ENCODE data around the gene PRKAG3.
A peak's percentile ranks its signal among the peaks of the same experiment; 100 is the strongest.

The PRKAG3 gene

DNA sequence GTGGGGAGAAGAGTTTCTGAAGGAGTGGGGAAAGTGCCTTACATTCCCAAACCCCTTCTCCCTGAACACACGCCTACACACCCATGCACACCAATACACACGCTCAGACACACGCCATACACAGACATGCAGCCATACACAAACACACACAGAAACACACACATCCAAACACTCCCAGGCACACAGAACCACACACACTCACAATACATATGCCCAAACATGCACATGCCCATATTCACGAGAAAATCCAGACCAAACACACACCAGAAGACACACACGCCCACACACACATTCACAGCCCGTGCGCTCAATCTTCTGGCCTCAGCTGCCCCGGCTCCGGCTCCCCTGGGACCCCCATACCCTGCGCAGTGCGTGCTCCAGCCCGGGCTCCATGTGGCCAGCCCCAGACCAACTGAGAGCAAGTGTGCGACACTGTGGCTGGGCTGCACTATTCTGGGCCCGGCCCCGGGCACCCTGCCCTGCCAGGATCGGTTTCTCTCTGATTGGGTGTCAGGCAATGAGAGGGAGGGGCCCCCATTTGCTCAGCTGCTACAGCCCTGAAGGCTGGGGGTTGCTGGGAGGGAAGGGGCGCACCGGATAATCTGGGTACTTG lies at the start of gene PRKAG3:
Gene PRKAG3 (minus strand): TSS at position 426 of the 613 bp plus-strand sequence.
- Histone ChIP-seq H3K27ac (ENCODE audit: low read depth, low read length) (no peak within 1 kb of the TSS), H3K36me3 (ENCODE audit: control insufficient read depth in 5 of 5, insufficient read depth in 5 of 5, low read length in 5 of 5) (no peaks in the 10 kb centered on the region), H3K9me3 (ENCODE audit: control insufficient read depth in 5 of 5, low read length in 5 of 5) (no peaks in the 10 kb centered on the region), H3K27me3 (ENCODE audit: control insufficient read depth in 5 of 5, insufficient read depth in 4 of 5, low read length in 5 of 5) (peaks cover 5 to 26% (median 9%) of the 10 kb centered on the region in 5 donors), H3K4me3 (ENCODE audit: low read depth in 1 of 5, low read length in 5 of 5) (no peak within 1 kb of the TSS), H3K4me1 (ENCODE audit: control insufficient read depth in 5 of 5, insufficient read depth in 5 of 5, low read length in 5 of 5) (peaks cover 2 to 25% (median 10%) of the 10 kb centered on the region in 5 donors), H3K9ac (ENCODE audit: low read length in 5 of 5) (no peak within 1 kb of the TSS)

DNA sequence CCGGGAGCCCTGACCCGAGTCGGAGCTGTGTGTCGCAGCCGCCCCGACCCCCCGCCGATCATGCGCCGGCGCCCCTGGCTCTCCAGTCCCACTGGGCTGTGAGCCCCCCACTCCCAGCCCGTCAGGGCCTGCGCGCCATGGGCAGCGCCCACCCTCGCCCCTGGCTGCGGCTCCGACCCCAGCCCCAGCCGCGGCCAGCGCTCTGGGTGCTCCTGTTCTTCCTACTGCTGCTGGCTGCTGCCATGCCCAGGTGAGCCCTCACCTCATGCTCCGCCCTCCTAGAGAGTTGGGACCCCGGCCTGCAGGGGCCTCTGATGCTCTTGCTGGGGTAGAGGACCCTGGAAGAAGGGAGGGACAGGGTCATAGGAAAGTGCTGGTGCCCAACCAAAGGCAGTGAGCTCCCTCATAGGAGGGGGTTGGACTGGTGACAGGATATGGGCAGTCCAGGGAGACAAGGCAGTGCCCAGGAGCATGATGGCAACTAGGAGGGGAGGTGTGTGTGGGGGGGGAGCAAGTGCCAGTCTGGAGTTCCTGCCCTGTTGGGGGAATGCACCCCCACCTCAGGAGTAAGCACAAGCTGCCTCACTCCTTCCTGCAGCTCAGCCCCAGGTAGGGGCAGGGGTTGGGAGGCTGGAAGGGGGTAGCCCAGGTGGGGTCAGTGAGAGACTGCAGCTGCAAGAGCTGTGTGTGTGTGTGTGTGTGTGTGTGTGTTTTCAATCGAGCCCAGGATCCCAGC lies 49.4 kb upstream of the PRKAG3 start:
- peaks cover 0 to 25% (median 19%) of the 10 kb centered on the region in 5 donors for H3K4me1 ChIP-seq (ENCODE audit: control insufficient read depth in 5 of 5, insufficient read depth in 5 of 5, low read length in 5 of 5)
- no peak overlapping the region for H3K4me3 ChIP-seq (ENCODE audit: low read depth in 1 of 5, low read length in 5 of 5)
- H3K27me3 ChIP-seq (ENCODE audit: control insufficient read depth in 5 of 5, insufficient read depth in 4 of 5, low read length in 5 of 5) = peaks cover 29 to 87% (median 70%) of the 10 kb centered on the region in 5 donors
- no peak overlapping the region for H3K9ac ChIP-seq (ENCODE audit: low read length in 5 of 5)
- no peak overlapping the region for H3K27ac ChIP-seq (ENCODE audit: low read depth, low read length)
- H3K36me3 ChIP-seq (ENCODE audit: control insufficient read depth in 5 of 5, insufficient read depth in 5 of 5, low read length in 5 of 5) = no peaks in the 10 kb centered on the region
- no peaks in the 10 kb centered on the region for H3K9me3 ChIP-seq (ENCODE audit: control insufficient read depth in 5 of 5, low read length in 5 of 5)

DNA sequence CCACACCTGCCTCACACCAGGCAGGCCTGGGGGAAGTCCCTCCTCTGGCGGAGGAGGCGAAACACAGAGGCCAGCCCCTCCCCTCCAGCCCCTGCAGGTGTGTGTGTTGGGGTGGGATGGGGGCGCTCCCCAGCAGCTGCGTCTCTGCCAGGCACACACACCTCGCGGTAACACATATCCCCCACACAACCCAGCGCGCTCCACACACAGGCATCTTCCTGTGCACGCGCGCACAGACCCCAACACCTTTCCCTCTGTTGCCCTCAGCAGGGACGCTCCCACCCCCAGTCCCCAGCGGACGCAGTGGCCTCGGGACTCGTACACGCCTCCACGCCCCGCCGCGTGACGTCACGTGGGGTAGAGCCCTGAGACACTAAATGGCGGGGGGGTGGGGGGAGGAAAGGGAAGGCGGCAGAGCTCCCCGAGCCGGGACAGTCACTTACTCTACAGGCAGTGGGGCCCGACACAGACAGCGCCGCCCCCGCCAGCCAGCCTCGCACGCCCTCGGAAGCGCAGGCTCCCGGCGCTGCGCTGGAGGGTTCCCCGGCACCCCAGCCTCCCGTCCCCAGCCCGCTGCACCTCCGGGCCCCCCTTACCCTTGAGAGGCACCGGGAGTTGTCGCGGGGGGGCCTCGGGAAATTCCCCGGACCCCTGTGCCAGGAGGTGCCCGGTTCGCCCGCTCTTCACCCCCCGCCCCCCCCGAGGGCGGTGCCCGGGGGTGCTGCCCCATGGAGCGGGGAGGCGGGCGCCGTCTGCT lies 48.7 kb upstream of the PRKAG3 start, which contains the start of gene WNT10A:
Gene WNT10A (plus strand): TSS at position 751 of the 757 bp plus-strand sequence. CDS start 144 bp downstream, outside the sequence.
- H3K4me3 ChIP-seq (ENCODE audit: low read depth in 1 of 5, low read length in 5 of 5) = peak within 1 kb of the TSS in 2 of 5 donors; percentile 40 to 47
- H3K27ac ChIP-seq (ENCODE audit: low read depth, low read length) = no peak within 1 kb of the TSS
- H3K4me1 ChIP-seq (ENCODE audit: control insufficient read depth in 5 of 5, insufficient read depth in 5 of 5, low read length in 5 of 5) = peaks cover 0 to 25% (median 19%) of the 10 kb centered on the region in 5 donors
- H3K36me3 ChIP-seq (ENCODE audit: control insufficient read depth in 5 of 5, insufficient read depth in 5 of 5, low read length in 5 of 5) = no peaks in the 10 kb centered on the region
- H3K27me3 ChIP-seq (ENCODE audit: control insufficient read depth in 5 of 5, insufficient read depth in 4 of 5, low read length in 5 of 5) = peaks cover 29 to 87% (median 77%) of the 10 kb centered on the region in 5 donors
- H3K9ac ChIP-seq (ENCODE audit: low read length in 5 of 5) = no peak within 1 kb of the TSS
- no peaks in the 10 kb centered on the region for H3K9me3 ChIP-seq (ENCODE audit: control insufficient read depth in 5 of 5, low read length in 5 of 5)

DNA sequence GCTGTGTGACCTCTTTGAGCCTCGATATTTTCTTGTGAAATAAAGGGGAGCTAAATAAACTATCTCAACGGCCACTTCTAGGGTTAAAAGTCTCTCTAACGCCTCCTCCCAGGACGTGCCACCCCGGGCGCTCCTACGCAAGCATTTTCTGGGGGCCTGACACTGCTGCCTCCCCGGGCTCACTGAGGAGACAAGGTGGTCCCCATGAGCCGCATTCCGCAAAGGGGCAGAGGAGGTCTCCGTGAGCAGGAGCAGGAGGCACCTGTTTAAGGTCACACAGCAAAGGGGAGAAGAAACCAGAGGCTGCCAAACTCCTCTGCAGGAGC lies 48.1 kb upstream of the PRKAG3 start:
- no peak overlapping the region for H3K9ac ChIP-seq (ENCODE audit: low read length in 5 of 5)

DNA sequence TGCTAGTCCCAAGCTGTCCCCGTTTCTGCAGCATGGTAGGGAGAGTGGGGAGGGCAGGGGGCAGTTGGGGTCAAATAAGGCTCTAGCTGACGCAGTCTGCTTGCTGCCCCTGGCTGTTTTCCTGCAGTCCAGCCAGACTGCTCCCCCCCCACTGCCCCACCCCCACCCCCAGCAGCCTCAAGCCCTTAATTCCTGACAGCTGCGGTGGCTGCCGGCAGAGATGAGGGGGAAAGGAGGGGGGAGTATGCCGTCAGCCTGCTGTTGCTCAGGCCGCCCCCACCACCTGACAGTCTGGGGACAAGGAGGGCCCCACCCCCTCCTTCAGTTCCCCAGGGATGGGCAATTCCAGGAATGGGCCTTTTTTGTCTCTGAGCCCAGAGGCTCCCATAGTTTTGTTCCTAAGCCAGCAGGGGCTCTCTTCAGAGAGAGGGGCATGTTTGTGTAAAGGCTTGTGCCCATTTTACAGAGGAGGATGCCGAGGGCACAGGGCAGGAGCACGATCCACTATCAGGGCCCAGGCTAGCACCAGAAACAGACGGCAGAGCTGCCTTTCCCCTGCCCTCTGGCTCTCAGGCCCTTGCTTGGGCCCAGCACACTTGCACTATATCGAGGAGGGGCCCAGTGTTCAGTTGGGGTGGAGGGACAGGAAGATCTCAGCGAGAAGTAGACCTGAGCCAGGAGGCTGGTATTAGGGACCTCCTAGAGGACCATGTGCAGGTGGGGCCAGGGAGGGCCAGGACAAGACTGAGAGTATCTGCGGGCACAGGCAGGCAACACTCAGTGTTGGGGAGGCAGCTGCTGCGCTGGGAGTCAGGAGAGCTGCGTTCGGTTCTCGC lies 47.5 kb upstream of the PRKAG3 start:
- Histone ChIP-seq H3K9me3 (ENCODE audit: control insufficient read depth in 5 of 5, low read length in 5 of 5) (no peaks in the 10 kb centered on the region), H3K9ac (ENCODE audit: low read length in 5 of 5) (no peak overlapping the region), H3K27ac (ENCODE audit: low read depth, low read length) (no peak overlapping the region), H3K27me3 (ENCODE audit: control insufficient read depth in 5 of 5, insufficient read depth in 4 of 5, low read length in 5 of 5) (peaks cover 29 to 85% (median 79%) of the 10 kb centered on the region in 5 donors), H3K36me3 (ENCODE audit: control insufficient read depth in 5 of 5, insufficient read depth in 5 of 5, low read length in 5 of 5) (no peaks in the 10 kb centered on the region), H3K4me3 (ENCODE audit: low read depth in 1 of 5, low read length in 5 of 5) (no peak overlapping the region), H3K4me1 (ENCODE audit: control insufficient read depth in 5 of 5, insufficient read depth in 5 of 5, low read length in 5 of 5) (peaks cover 0 to 25% (median 19%) of the 10 kb centered on the region in 5 donors)

More for the DNA sequence above, 48.1 kb upstream of the PRKAG3 start:
- Histone ChIP-seq H3K4me3 (ENCODE audit: low read depth in 1 of 5, low read length in 5 of 5) (peak overlapping the region in 2 of 5 donors; percentile 40 to 47), H3K27ac (ENCODE audit: low read depth, low read length) (no peak overlapping the region), H3K36me3 (ENCODE audit: control insufficient read depth in 5 of 5, insufficient read depth in 5 of 5, low read length in 5 of 5) (no peaks in the 10 kb centered on the region), H3K9me3 (ENCODE audit: control insufficient read depth in 5 of 5, low read length in 5 of 5) (no peaks in the 10 kb centered on the region), H3K4me1 (ENCODE audit: control insufficient read depth in 5 of 5, insufficient read depth in 5 of 5, low read length in 5 of 5) (peaks cover 0 to 25% (median 19%) of the 10 kb centered on the region in 5 donors), H3K27me3 (ENCODE audit: control insufficient read depth in 5 of 5, insufficient read depth in 4 of 5, low read length in 5 of 5) (peaks cover 29 to 85% (median 78%) of the 10 kb centered on the region in 5 donors)

DNA sequence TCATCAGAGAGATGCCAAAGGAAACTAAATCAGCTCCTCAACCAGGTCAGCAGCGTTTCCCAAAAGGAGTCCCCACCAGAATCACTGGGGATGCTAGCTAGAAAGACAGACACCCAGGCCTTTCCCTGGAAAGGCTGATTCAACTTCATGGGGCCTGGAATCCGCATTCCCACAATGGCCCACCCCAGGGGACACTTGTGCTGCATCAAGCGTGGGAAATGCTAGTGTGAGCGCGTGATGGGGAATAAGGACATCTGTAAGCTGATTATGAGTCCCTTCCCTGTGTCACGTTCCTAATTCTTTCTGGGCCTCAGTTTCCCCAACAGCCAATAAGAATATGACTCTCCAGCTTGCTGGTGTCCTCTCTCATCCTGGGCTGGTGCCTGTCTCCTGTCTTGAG lies 46.9 kb upstream of the PRKAG3 start:
- Histone ChIP-seq H3K27ac (ENCODE audit: low read depth, low read length) (no peak overlapping the region), H3K27me3 (ENCODE audit: control insufficient read depth in 5 of 5, insufficient read depth in 4 of 5, low read length in 5 of 5) (peaks cover 29 to 88% (median 83%) of the 10 kb centered on the region in 5 donors), H3K9me3 (ENCODE audit: control insufficient read depth in 5 of 5, low read length in 5 of 5) (no peaks in the 10 kb centered on the region), H3K4me1 (ENCODE audit: control insufficient read depth in 5 of 5, insufficient read depth in 5 of 5, low read length in 5 of 5) (peaks cover 0 to 21% (median 15%) of the 10 kb centered on the region in 5 donors), H3K36me3 (ENCODE audit: control insufficient read depth in 5 of 5, insufficient read depth in 5 of 5, low read length in 5 of 5) (no peaks in the 10 kb centered on the region), H3K9ac (ENCODE audit: low read length in 5 of 5) (no peak overlapping the region), H3K4me3 (ENCODE audit: low read depth in 1 of 5, low read length in 5 of 5) (no peak overlapping the region)

DNA sequence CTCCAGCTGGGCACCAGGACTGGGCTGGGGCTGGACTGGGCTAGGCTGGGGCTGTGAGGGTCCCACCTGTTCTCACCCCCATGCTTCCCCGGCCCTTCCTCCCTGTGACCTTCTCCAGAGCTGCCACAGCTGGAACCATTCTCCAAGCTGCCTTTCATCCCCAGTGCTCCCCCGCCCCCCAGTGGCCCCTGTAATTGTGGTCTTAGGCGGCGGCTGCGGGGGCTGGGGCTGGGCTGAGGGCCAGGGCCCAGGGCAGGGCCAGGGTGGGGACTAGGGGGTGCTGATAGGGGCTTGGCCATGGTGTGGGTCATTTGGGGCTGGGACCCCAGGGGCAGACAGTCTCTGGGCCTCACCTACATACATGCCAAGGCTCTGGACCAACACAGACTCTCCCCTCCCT lies 46.3 kb upstream of the PRKAG3 start:
- H3K4me1 ChIP-seq (ENCODE audit: control insufficient read depth in 5 of 5, insufficient read depth in 5 of 5, low read length in 5 of 5) = peaks cover 0 to 21% (median 11%) of the 10 kb centered on the region in 5 donors
- H3K27me3 ChIP-seq (ENCODE audit: control insufficient read depth in 5 of 5, insufficient read depth in 4 of 5, low read length in 5 of 5) = peaks cover 31 to 90% (median 86%) of the 10 kb centered on the region in 5 donors
- H3K36me3 ChIP-seq (ENCODE audit: control insufficient read depth in 5 of 5, insufficient read depth in 5 of 5, low read length in 5 of 5) = no peaks in the 10 kb centered on the region

DNA sequence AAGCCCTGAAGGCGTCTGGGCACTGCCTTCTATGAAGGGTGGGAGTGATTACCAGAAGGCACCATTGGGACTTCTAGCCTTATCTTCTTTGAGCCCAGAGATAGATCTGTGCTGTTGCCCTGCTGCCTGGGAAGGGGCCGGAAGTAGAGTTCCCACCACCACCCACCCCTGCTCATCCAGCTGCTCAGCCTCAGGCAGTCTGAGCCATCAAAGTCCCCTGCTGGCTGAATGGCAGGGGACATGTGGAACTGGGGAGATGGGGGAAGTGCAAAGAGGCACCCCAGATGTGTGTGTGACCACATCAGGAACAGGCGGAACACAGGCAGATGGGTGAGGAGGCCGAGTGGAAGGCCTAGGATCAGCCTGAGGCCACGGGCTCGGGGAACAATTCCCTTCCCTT lies 45.7 kb upstream of the PRKAG3 start:
- Histone ChIP-seq H3K27me3 (ENCODE audit: control insufficient read depth in 5 of 5, insufficient read depth in 4 of 5, low read length in 5 of 5) (peaks cover 37 to 90% (median 87%) of the 10 kb centered on the region in 5 donors), H3K4me3 (ENCODE audit: low read depth in 1 of 5, low read length in 5 of 5) (no peak overlapping the region), H3K9ac (ENCODE audit: low read length in 5 of 5) (no peak overlapping the region), H3K4me1 (ENCODE audit: control insufficient read depth in 5 of 5, insufficient read depth in 5 of 5, low read length in 5 of 5) (peaks cover 0 to 20% (median 11%) of the 10 kb centered on the region in 5 donors), H3K9me3 (ENCODE audit: control insufficient read depth in 5 of 5, low read length in 5 of 5) (no peaks in the 10 kb centered on the region), H3K36me3 (ENCODE audit: control insufficient read depth in 5 of 5, insufficient read depth in 5 of 5, low read length in 5 of 5) (no peaks in the 10 kb centered on the region), H3K27ac (ENCODE audit: low read depth, low read length) (no peak overlapping the region)

More for the DNA sequence above, 46.3 kb upstream of the PRKAG3 start:
- no peak overlapping the region for H3K4me3 ChIP-seq (ENCODE audit: low read depth in 1 of 5, low read length in 5 of 5)
- no peak overlapping the region for H3K27ac ChIP-seq (ENCODE audit: low read depth, low read length)
- no peak overlapping the region for H3K9ac ChIP-seq (ENCODE audit: low read length in 5 of 5)
- H3K9me3 ChIP-seq (ENCODE audit: control insufficient read depth in 5 of 5, low read length in 5 of 5) = no peaks in the 10 kb centered on the region

DNA sequence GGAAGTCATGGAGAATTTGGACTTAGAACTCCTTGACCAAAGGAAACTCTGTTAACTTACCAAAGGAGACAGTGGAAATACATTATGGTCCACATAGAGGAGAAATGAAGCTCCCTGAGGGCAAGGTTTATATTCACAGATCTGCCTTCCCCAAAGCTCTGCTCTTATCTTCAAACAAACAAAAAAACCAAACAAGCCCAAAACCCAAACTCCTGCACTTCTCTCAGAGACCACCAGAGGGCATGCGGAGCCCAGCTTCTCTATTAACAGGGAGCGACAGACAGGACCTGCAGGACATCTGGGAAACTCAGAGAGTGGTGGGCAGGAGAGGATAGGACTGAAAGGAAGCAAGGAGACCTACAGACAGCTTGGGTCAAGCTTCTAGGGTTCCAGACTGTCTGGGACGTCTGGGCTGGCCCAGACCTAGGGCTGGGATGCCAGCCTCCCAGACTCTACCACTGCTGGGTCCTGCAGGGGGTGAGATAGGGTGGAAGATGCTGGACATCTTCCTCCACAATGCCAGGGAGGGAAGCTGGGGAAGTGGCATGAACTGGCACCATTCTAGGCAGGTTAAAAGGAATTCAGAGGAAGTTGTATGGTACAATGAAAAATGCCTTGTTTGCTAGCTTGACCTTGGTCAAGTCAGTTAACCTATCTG lies 45.1 kb upstream of the PRKAG3 start:
- H3K36me3 ChIP-seq (ENCODE audit: control insufficient read depth in 5 of 5, insufficient read depth in 5 of 5, low read length in 5 of 5) = no peaks in the 10 kb centered on the region
- H3K9me3 ChIP-seq (ENCODE audit: control insufficient read depth in 5 of 5, low read length in 5 of 5) = no peaks in the 10 kb centered on the region
- H3K4me1 ChIP-seq (ENCODE audit: control insufficient read depth in 5 of 5, insufficient read depth in 5 of 5, low read length in 5 of 5) = peaks cover 0 to 23% (median 11%) of the 10 kb centered on the region in 5 donors
- H3K4me3 ChIP-seq (ENCODE audit: low read depth in 1 of 5, low read length in 5 of 5) = no peak overlapping the region
- no peak overlapping the region for H3K9ac ChIP-seq (ENCODE audit: low read length in 5 of 5)
- peaks cover 42 to 90% (median 87%) of the 10 kb centered on the region in 5 donors for H3K27me3 ChIP-seq (ENCODE audit: control insufficient read depth in 5 of 5, insufficient read depth in 4 of 5, low read length in 5 of 5)
- no peak overlapping the region for H3K27ac ChIP-seq (ENCODE audit: low read depth, low read length)
